Tibial nerve (tissue), 4 donors: ENCODE results near the gene WDR76. TPM values are rescaled to one million over a fixed set of nuclear protein-coding genes. Genes with fewer than 3 reads are reported as not detected.
"Not testable (repeated sequence)": the region's sequence is repeated elsewhere in the genome, so short reads cannot be mapped to it uniquely, and the experiment has no call there.

Source experiments
- DNase-seq, 2 donors: peaks; one replicate each; pipeline ENCODE4 v3.0.0-alpha.2; 2019; ENCODE audit warnings: low spot score in 2 of 2
- H3K27ac ChIP-seq, 4 donors: fragments of 200-600 bp; sonication (generic) in 3 of 4; one replicate each; pipeline ENCODE4 v1.5.1; 2017 to 2019; ENCODE audit warnings: mild to moderate bottlenecking in 1 of 4
- H3K27me3 ChIP-seq, 2 donors: fragments of 200-600 bp; sonication (generic) in 1 of 2; one replicate each; pipeline versions ENCODE4 v1.5.1 to v1.6.0; 2017 to 2019
- H3K36me3 ChIP-seq, 3 donors: fragments of 200-600 bp; sonication (generic); one replicate each; pipeline ENCODE4 v1.5.1; 2018 to 2019
- H3K4me1 ChIP-seq, 4 donors: fragments of 200-600 bp; sonication (generic) in 3 of 4; one replicate each; pipeline ENCODE4 v1.5.1; 2017 to 2019
- H3K4me3 ChIP-seq, 4 donors: fragments of 200-600 bp; sonication (generic) in 3 of 4; one replicate each; pipeline ENCODE4 v1.5.1; 2017 to 2019; ENCODE audit warnings: mild to moderate bottlenecking in 1 of 4, moderate library complexity in 1 of 4
- H3K9me3 ChIP-seq, 4 donors: fragments of 200-600 bp; sonication (generic) in 3 of 4; one replicate each; pipeline ENCODE4 v1.5.1; 2017 to 2019
- CTCF ChIP-seq, 5 experiments: fragments of 200-600 bp in 3 of 5; fragments of 450-650 bp in 2 of 5; sonication (generic) in 3 of 5; IDR thresholded peaks; one replicate each; pipeline ENCODE4 v1.5.1; 2016 to 2019; ENCODE audit warnings: antibody characterized with exemption in 5 of 5, mild to moderate bottlenecking in 3 of 5, moderate library complexity in 2 of 5
- EP300 ChIP-seq, 2 donors: sonication (generic); formaldehyde crosslinking; IDR thresholded peaks; one replicate each; pipeline ENCODE4 v1.6.1; 2017; ENCODE audit warnings: antibody characterized with exemption in 2 of 2, mild to moderate bottlenecking in 1 of 2
- POLR2A ChIP-seq, 2 donors: fragments of 450-650 bp; IDR thresholded peaks; one replicate each; pipeline ENCODE4 v1.6.1; 2017; ENCODE audit warnings: antibody characterized with exemption in 2 of 2, mild to moderate bottlenecking in 2 of 2, moderate library complexity in 2 of 2
- WGBS, 2 donors: methylation state at CpG; one replicate each; pipeline ENCODE4 v1.1.5; 2018; 5-methylcytosine and 5-hydroxymethylcytosine counted together
- total RNA-seq, 4 donors: library from RNA; depleted of rRNA; stranded (reverse); fragments of >200 nt; gene quantifications; one replicate each; pipeline ENCODE4 v1.1.0, GENCODE V29; 2016

Gene WDR76
- total RNA-seq, 4 donors from 2014 or later = 2.7 to 7.5 (median 2.9) TPM

DNA sequence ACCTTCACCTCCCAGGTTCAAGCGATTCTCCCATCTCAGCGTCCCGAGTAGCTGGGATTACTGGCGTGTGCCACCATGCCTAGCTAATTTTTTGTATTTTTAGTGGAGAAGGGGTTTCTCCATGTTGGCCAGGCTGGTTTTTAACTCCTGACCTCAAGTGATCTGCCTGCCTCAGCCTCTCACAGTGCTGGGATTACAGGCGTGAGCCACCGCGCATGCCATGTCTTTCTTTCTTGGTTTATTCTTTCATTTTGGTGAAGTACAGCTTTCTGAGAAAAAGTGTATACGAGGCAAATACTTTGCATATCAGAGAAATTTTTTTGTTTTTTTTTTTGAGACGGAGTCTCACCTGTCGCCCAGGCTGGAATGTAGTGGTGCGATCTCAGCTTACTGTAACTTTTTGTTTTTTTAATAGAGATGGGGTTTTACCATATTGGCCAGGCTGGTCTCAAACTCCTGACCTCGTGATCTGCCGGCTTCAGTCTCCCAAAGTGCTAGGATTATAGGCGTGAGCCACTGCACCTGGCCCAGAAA, 4.8 kb downstream of the WDR76 start:
- Histone ChIP-seq H3K4me1 (peaks cover 0 to 15% (median 9%) of the 10 kb centered on the region in 4 donors), H3K36me3 (peaks cover 0 to 27% (median 0%) of the 10 kb centered on the region in 3 donors)
- WGBS, 2 donors = 93 to 94% methylated on average over 14 of the region's 14 CpGs
- DNase-seq, H3K4me3 ChIP-seq, H3K9me3 ChIP-seq, H3K27me3 ChIP-seq, H3K27ac ChIP-seq: not testable (repeated sequence)

GRCh38 chr15:43832485-43832884, 5.7 kb downstream of the WDR76 start:
- not testable (repeated sequence) for H3K27ac ChIP-seq, H3K4me1 ChIP-seq, H3K27me3 ChIP-seq, H3K9me3 ChIP-seq, H3K4me3 ChIP-seq, DNase-seq
- 89 to 90% methylated on average over 6 of the region's 6 CpGs for WGBS, 2 donors
- H3K36me3 ChIP-seq = peaks cover 0 to 29% (median 0%) of the 10 kb centered on the region in 3 donors

DNA sequence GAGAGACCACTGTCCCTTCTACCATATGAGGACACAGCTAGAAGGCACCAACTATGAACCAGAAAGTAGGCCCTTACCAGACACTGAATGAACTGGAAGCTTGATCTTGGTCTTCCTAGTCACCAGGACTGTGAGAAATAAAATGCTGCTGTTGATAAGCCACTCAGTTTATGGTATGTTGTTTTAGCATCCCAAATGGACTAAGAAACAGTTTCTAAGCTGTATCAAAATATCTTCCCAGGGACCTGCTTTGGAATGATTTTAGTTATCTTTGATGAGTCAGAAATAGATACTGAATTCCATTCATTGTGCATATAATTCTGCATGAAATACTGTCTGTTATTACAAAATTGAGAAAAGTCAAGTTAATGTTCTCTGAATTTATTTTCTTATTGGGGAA, 18.6 kb downstream of the WDR76 start:
- Histone ChIP-seq H3K9me3 (no peaks in the 10 kb centered on the region), H3K27ac (no peak overlapping the region), H3K4me1 (no peaks in the 10 kb centered on the region), H3K4me3 (no peak overlapping the region), H3K27me3 (no peaks in the 10 kb centered on the region), H3K36me3 (peaks cover 0 to 47% (median 0%) of the 10 kb centered on the region in 3 donors)
- no peak for DNase-seq
- TF ChIP-seq POLR2A (IDR thresholded peaks at IDR 0.05) = no peak
- TF ChIP-seq EP300 (IDR thresholded peaks at IDR 0.05) = no peak

DNA sequence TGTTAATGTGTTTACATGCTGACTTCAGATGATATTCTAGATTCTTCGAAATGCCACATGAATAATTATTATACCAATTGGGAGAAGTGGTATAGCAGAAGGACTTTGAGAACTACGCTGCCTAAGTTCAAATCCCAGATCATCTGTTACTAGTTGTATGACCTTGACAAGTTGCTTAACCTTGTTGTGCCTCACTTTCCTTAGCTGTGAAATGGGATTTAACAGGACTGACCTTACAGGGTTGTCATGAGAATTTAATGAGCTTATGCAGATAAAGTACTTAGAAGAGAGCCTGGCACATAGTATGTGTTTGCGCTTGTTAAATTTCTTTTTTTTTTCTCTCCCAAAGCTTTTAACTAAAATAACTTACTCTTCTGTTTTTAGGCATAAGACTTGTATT, 24.4 kb downstream of the WDR76 start:
- no peak for TF ChIP-seq EP300 (IDR thresholded peaks at IDR 0.05)
- Histone ChIP-seq H3K27me3 (no peaks in the 10 kb centered on the region), H3K9me3 (no peaks in the 10 kb centered on the region), H3K4me3 (no peak overlapping the region), H3K4me1 (no peaks in the 10 kb centered on the region), H3K36me3 (peaks cover 0 to 50% (median 0%) of the 10 kb centered on the region in 3 donors), H3K27ac (no peak overlapping the region)
- DNase-seq = no peak
- WGBS, 2 donors = 97 to 98% methylated on average over 3 of the region's 3 CpGs

DNA sequence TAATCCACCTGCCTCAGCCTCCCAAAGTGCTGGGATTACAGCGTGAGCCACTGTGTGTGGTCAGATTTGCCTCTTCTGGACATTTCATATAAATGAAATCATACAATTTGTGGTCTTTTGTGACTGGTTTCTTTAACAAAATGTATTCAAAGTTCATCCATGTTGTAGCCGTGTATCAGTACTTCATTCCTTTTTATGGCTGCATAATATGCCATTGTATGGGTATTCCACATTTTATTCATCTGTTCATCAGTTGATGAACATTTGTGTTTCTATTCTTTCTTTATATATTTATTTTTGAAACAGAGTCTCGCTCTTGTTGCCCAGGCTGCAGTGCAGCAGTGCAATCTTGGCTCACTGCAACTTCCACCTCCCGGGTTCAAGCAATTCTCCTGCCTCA, 25.8 kb downstream of the WDR76 start:
- Histone ChIP-seq H3K36me3 (peaks cover 0 to 41% (median 0%) of the 10 kb centered on the region in 3 donors), H3K27me3 (no peaks in the 10 kb centered on the region), H3K4me3 (no peak overlapping the region), H3K27ac (no peak overlapping the region), H3K4me1 (no peaks in the 10 kb centered on the region), H3K9me3 (no peaks in the 10 kb centered on the region)
- no peak for DNase-seq
- no peak for TF ChIP-seq POLR2A (IDR thresholded peaks at IDR 0.05)
- TF ChIP-seq CTCF (IDR thresholded peaks at IDR 0.05) = no peak
- no peak for TF ChIP-seq EP300 (IDR thresholded peaks at IDR 0.05)
- WGBS, 2 donors = 97 to 98% methylated on average over 4 of the region's 4 CpGs

DNA sequence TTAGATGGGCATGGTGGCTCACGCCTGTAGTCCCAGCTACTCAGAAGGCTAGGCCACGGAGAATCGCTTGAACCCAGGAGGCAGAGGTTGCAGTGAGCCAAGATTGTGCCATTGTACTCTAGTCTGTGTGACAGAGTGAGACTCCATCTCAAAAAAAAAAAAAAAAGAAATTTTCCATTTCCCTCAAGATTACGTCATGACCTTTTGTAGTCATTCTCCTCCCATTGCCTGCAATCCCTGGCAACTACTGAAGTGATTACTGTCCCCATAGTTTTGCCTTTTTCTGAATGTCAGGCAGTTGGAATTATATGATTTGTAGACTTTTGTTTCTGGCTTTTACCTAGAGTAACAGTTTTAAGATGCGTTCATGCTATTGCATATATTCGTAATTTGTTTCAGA, 28.0 kb downstream of the WDR76 start:
- no peaks in the 10 kb centered on the region for H3K4me1 ChIP-seq
- no peak overlapping the region for H3K4me3 ChIP-seq
- DNase-seq = no peak
- H3K36me3 ChIP-seq = peaks cover 0 to 52% (median 0%) of the 10 kb centered on the region in 3 donors
- no peaks in the 10 kb centered on the region for H3K9me3 ChIP-seq
- TF ChIP-seq EP300 (IDR thresholded peaks at IDR 0.05) (no peak), POLR2A (IDR thresholded peaks at IDR 0.05) (no peak), CTCF (IDR thresholded peaks at IDR 0.05) (no peak)
- no peak overlapping the region for H3K27ac ChIP-seq
- WGBS, 2 donors = 86 to 89% methylated on average over 6 of the region's 6 CpGs
- H3K27me3 ChIP-seq = no peaks in the 10 kb centered on the region

DNA sequence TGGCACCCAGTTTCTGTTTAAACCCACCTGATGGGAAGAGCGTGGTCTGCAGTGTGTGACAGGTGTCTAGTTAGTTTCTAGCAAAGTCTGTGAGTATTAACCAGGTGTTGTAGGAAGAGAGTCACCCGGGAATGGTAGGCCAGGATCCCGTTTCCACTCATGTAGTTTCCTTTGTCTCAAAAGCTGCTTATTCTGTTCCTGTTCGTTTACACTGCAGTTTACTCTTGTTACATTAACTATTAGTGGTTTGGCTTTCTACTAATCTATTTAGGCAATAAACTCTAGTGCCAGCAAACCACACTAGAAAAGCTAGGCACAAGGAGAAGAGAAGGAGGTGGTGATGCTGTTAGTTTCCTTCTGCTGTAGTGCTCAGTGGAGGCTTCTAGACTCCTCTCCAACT, 32.7 kb downstream of the WDR76 start:
- Histone ChIP-seq H3K27me3 (no peaks in the 10 kb centered on the region), H3K9me3 (no peaks in the 10 kb centered on the region), H3K27ac (no peak overlapping the region), H3K36me3 (peaks cover 0 to 41% (median 0%) of the 10 kb centered on the region in 3 donors), H3K4me1 (no peaks in the 10 kb centered on the region), H3K4me3 (no peak overlapping the region)
- DNase-seq = no peak
- 65 to 71% methylated on average over 4 of the region's 4 CpGs for WGBS, 2 donors
- TF ChIP-seq CTCF (IDR thresholded peaks at IDR 0.05) (no peak), EP300 (IDR thresholded peaks at IDR 0.05) (no peak), POLR2A (IDR thresholded peaks at IDR 0.05) (no peak)

GRCh38 chr15:43866636-43867035, 39.8 kb downstream of the WDR76 start:
- peaks cover 0 to 36% (median 0%) of the 10 kb centered on the region in 3 donors for H3K36me3 ChIP-seq
- H3K9me3 ChIP-seq, DNase-seq, H3K4me1 ChIP-seq, H3K27ac ChIP-seq, H3K27me3 ChIP-seq, H3K4me3 ChIP-seq: not testable (repeated sequence)
- 95 to 96% methylated on average over 10 of the region's 10 CpGs for WGBS, 2 donors
